RPMI8226 (cell line): ENCODE data around the gene NDST4.

Experiments used
- DNase-seq: peaks from one replicate; pipeline ENCODE4 v3.0.0-alpha.2; 2015

Gene NDST4

GRCh38 chr4:115113506-115114106, at the start of gene NDST4:
Gene NDST4 (minus strand): TSS chr4:115113620. CDS start chr4:115077036, 36,584 bp downstream.
- no peak for DNase-seq

- no peak for DNase-seq
Measured at GRCh38 chr4:115159141-115159540, 45.7 kb upstream of the NDST4 start.

GRCh38 chr4:115158296-115158695, 44.9 kb upstream of the NDST4 start:
- no peak for DNase-seq

GRCh38 chr4:115154826-115155225, 41.4 kb upstream of the NDST4 start:
- no peak for DNase-seq

GRCh38 chr4:115152965-115153364, 39.5 kb upstream of the NDST4 start:
- no peak for DNase-seq

- no peak for DNase-seq
Measured at GRCh38 chr4:115152081-115152480, 38.7 kb upstream of the NDST4 start.

- DNase-seq: no peak
Measured at GRCh38 chr4:115149106-115149505, 35.7 kb upstream of the NDST4 start.

- DNase-seq: peak; percentile 51
Measured at GRCh38 chr4:115145393-115146160, 32.2 kb upstream of the NDST4 start.

- no peak for DNase-seq
Measured at GRCh38 chr4:115128037-115128436, 14.6 kb upstream of the NDST4 start.

- no peak for DNase-seq
Measured at GRCh38 chr4:115126491-115126890, 13.1 kb upstream of the NDST4 start.

- DNase-seq: no peak
Measured at GRCh38 chr4:115121351-115122043, 8.1 kb upstream of the NDST4 start.

GRCh38 chr4:115119804-115120352, 6.5 kb upstream of the NDST4 start:
- DNase-seq: no peak

- DNase-seq: no peak
Measured at GRCh38 chr4:115117651-115118050, 4.2 kb upstream of the NDST4 start.

- no peak for DNase-seq
Measured at GRCh38 chr4:115110191-115111181, 2.9 kb downstream of the NDST4 start.

GRCh38 chr4:115108850-115109249, 4.6 kb downstream of the NDST4 start:
- no peak for DNase-seq

GRCh38 chr4:115107411-115107810, 6.0 kb downstream of the NDST4 start:
- DNase-seq: no peak

- no peak for DNase-seq
Measured at GRCh38 chr4:115101675-115102074, 11.7 kb downstream of the NDST4 start.

- DNase-seq: peak; percentile 27
Measured at GRCh38 chr4:115090483-115091075, 22.8 kb downstream of the NDST4 start.

- no peak for DNase-seq
Measured at GRCh38 chr4:115082633-115083032, 30.8 kb downstream of the NDST4 start.

- DNase-seq: no peak
Measured at GRCh38 chr4:115076691-115077090, 36.7 kb downstream of the NDST4 start.

GRCh38 chr4:115058533-115058932, 54.9 kb downstream of the NDST4 start:
- no peak for DNase-seq

- DNase-seq: peak; percentile 18
Measured at GRCh38 chr4:115054836-115055235, 58.6 kb downstream of the NDST4 start.
